Stimulated activated CD8-positive, alpha-beta memory T cell treated with anti-CD3 and anti-CD28 coated beads, Interleukin-12 subunit alpha, Interleukin-12 subunit beta, amount 100 ng/mL, for 1 hour (primary cell): ENCODE data around the gene ANKRD39.
A peak's percentile ranks its signal among the peaks of the same experiment; 100 is the strongest.

Experiments
- DNase-seq: peaks from one replicate; pipeline ENCODE4 v3.0.0-alpha.2; 2020; ENCODE audit warnings: low read depth

The ANKRD39 gene

GRCh38 chr2:96853321-96853720 is 4.5 kb downstream of the ANKRD39 start:
- no peak for DNase-seq

GRCh38 chr2:96852667-96853066 is 5.1 kb downstream of the ANKRD39 start:
- no peak for DNase-seq

- DNase-seq = no peak
Observed at GRCh38 chr2:96848264-96848663, 9.6 kb downstream of the ANKRD39 start.

- no peak for DNase-seq
Observed at GRCh38 chr2:96847586-96847985, 10.2 kb downstream of the ANKRD39 start.

- DNase-seq = no peak
Observed at GRCh38 chr2:96846825-96847224, 11.0 kb downstream of the ANKRD39 start.

GRCh38 chr2:96844405-96844808 is 13.4 kb downstream of the ANKRD39 start:
- DNase-seq = no peak

- no peak for DNase-seq
Observed at GRCh38 chr2:96843538-96844268, 14.1 kb downstream of the ANKRD39 start, which contains the start of gene ANKRD23. Gene ANKRD23 (minus strand): TSS chr2:96844021. CDS start chr2:96843992, 29 bp downstream.

GRCh38 chr2:96842600-96842999 is 15.2 kb downstream of the ANKRD39 start:
- DNase-seq = no peak

- DNase-seq = no peak
Observed at GRCh38 chr2:96841701-96842495, 15.9 kb downstream of the ANKRD39 start.

GRCh38 chr2:96839875-96840850 is 17.7 kb downstream of the ANKRD39 start:
- no peak for DNase-seq

- peak; percentile 68 for DNase-seq
Observed at GRCh38 chr2:96839293-96839874, 18.4 kb downstream of the ANKRD39 start.

GRCh38 chr2:96838345-96839292 is 19.2 kb downstream of the ANKRD39 start:
- DNase-seq = no peak

GRCh38 chr2:96837575-96837974 is 20.2 kb downstream of the ANKRD39 start:
- DNase-seq = no peak

GRCh38 chr2:96835830-96836229 is 22.0 kb downstream of the ANKRD39 start:
- no peak for DNase-seq

GRCh38 chr2:96832754-96833507 is 24.9 kb downstream of the ANKRD39 start:
- DNase-seq = no peak

- no peak for DNase-seq
Observed at GRCh38 chr2:96832408-96832753, 25.4 kb downstream of the ANKRD39 start.

GRCh38 chr2:96831679-96832078 is 26.1 kb downstream of the ANKRD39 start:
- DNase-seq = no peak

GRCh38 chr2:96830044-96830562 is 27.7 kb downstream of the ANKRD39 start:
- no peak for DNase-seq

GRCh38 chr2:96828874-96829273 is 28.9 kb downstream of the ANKRD39 start:
- DNase-seq = no peak

- no peak for DNase-seq
Observed at GRCh38 chr2:96828436-96828835, 29.4 kb downstream of the ANKRD39 start.
